Activated CD4-positive, alpha-beta T cell treated with anti-CD3 and anti-CD28 coated beads, Interleukin-2, Interleukin-6, amounts not matched to agents 100 ng/mL and 50 ng/mL, durations not matched to agents 16 hours and 8 hours (primary cell): ENCODE measurements around the gene CWC15.

Experiments
- DNase-seq: peaks from one replicate; pipeline ENCODE4 v3.0.0-alpha.2; 2020

The CWC15 gene

GRCh38 chr11:94912806-94913205 lies 60.5 kb downstream of the CWC15 start:
- DNase-seq = no peak
